Epithelial cell of esophagus (primary cell): Measurements from ENCODE around the gene OPRD1.

Experiments used
- DNase-seq: peaks from one replicate; pipeline ENCODE4 v3.0.0; 2010; ENCODE audit warnings: low read depth
- H3K4me3 ChIP-seq: 2 replicates; pipeline ENCODE4 v1.5.1; 2011; ENCODE audit warnings: mild to moderate bottlenecking, low read length, control low read depth
- TF ChIP-seq, protein P1 (sequence below): IDR thresholded peaks from 2 replicates; pipeline ENCODE4 v1.5.1; 2011; ENCODE audit warnings: low read depth, mild to moderate bottlenecking, low read length, control low read depth, inconsistent platforms; ENCODE audit not compliant: insufficient read depth; ENCODE audit errors: missing control alignments

OPRD1 gene

DNA sequence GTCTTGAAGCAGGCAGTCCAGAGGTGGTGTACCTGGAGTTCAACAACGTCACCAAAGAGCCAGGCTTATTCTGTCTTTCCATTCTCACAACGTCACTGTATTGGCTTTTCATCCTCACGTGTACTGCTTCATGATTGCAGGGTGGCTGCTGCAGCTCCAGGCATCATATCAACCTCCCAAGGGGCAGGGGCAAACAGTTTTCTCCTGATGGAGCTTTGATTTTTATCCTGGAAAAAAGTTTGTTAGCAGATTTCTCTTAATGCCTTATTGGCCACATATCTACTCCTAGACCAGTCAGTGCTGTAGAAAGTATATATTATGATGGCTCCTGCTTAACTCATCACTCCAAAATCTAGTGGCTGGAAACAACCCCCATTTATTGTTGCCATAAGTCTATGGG, 8.3 kb upstream of the OPRD1 start:
- TF ChIP-seq, protein P1, sequence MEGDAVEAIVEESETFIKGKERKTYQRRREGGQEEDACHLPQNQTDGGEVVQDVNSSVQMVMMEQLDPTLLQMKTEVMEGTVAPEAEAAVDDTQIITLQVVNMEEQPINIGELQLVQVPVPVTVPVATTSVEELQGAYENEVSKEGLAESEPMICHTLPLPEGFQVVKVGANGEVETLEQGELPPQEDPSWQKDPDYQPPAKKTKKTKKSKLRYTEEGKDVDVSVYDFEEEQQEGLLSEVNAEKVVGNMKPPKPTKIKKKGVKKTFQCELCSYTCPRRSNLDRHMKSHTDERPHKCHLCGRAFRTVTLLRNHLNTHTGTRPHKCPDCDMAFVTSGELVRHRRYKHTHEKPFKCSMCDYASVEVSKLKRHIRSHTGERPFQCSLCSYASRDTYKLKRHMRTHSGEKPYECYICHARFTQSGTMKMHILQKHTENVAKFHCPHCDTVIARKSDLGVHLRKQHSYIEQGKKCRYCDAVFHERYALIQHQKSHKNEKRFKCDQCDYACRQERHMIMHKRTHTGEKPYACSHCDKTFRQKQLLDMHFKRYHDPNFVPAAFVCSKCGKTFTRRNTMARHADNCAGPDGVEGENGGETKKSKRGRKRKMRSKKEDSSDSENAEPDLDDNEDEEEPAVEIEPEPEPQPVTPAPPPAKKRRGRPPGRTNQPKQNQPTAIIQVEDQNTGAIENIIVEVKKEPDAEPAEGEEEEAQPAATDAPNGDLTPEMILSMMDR = no peak
- DNase-seq = no peak
- no peak overlapping the region for H3K4me3 ChIP-seq

DNA sequence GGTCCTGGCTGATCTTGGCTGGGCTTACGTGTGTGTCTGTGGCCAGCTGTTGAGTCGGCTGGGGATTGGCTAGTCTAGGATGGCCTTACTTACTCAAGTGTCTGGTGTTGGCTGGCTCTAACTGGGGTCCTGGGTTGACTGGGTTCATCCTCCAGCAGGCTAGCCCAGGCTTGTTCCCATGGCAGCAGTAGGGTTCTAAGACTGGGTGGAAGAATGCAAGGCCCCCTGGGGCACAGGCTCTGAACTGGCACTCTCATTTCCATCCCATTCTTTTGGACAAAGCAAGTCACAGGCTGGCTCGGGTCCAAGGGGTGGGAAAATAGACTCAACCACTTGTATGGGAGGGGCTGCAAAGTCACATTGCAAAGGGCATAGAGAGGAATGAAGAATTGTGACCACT, 7.9 kb upstream of the OPRD1 start:
- H3K4me3 ChIP-seq = no peak overlapping the region
- DNase-seq = no peak
- TF ChIP-seq, protein P1 = no peak

DNA sequence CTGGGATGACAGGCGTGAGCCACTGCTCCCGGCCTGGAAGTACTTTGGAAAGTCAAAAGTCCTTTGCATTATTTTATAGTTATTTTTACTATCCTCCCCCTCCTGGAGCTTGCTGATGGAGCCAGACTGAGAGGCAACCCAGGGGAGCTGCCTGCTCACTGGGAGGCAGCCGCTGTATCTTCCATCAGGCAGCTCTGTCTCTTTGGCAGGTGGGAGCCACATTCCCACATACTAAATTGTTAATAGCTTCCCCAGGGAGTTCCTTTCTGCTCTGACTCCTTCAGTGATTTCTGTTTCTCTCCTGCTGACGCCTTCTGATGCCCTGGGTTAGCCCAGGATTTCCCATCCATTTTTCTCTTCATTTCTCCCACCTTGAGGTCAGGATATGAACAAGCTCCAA, 4.9 kb upstream of the OPRD1 start:
- no peak for DNase-seq
- H3K4me3 ChIP-seq = no peak overlapping the region
- TF ChIP-seq, protein P1 = no peak

DNA sequence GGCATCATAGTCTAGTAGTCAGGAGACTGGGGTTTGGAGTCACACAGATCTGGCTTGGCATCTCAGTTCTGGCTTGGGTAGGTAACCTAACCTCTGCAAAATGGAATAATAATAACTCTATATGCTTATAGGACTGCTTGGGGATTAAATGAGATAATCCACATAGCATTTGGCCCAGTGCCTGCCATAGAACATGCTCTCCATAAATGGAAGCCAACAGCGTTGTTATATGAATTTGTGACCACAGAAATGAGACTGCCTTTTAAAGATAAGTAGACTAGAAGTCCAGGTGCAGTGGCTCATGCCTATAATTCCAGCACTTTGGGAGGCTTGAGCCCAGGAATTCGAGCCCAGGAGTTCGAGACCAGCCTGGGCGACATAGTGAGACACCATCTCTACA, 4.0 kb upstream of the OPRD1 start:
- DNase-seq = no peak
- no peak overlapping the region for H3K4me3 ChIP-seq
- TF ChIP-seq, protein P1 = no peak

DNA sequence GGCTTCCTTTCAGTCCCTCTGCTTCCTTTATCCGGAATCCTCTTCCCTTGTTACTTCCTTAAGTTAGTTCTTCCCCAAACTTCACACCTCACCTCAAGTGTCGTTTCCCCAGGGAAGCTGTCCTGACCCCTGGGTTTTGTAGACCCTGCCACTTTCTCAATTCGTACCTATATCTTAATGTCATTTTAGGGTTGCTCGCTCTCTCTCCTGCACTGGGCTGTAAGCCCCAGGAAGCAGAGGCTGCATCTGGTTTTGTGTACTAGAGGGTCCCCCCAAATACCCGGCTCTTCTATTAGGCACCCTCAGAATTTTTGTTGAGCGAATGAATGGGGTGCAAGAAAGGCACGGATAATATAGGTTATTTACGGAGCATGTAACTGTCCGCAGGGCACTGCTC, 603 bp upstream of the OPRD1 start:
- H3K4me3 ChIP-seq = no peak overlapping the region
- TF ChIP-seq, protein P1 = no peak
- no peak for DNase-seq

DNA sequence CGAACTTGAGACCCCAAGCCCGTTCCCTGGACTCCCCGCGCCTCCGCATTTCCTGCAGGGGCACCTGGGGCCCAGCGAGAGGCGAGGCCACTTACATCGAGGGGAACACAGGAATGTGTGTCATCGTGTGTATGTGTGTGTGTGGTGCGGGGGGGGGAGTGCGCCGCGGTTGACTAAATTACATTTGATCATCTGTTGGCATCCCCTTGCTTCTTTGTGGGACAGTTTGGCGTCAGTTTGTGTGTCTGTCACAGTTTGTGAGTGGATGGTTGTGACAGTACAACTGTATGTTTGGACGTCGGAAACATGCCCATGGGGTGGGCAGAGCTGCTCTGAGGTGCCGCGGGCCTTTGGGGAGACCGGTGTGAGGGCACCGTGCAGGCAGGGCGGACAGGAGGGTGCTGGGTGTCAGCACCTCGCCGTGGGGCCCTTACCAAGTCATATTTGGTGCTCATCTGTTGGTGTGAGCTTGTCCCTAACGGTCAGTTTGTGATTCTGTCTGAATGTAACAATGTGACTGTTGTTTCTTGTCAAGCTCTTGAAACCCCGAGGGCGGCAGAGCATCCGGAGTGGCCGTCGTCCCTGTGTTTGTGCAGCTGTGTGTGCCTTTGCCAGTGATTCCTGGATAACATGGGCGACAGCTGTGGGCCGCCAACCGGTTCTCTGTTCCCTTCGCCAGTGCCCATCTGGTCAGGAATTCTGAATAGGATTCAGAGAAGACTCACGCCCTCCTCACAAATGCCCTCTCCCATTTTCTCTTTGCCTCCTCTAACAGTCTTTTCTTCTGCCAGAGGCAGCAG, 899 bp downstream of the OPRD1 start:
- no peak overlapping the region for H3K4me3 ChIP-seq
- TF ChIP-seq, protein P1 = no peak

DNA sequence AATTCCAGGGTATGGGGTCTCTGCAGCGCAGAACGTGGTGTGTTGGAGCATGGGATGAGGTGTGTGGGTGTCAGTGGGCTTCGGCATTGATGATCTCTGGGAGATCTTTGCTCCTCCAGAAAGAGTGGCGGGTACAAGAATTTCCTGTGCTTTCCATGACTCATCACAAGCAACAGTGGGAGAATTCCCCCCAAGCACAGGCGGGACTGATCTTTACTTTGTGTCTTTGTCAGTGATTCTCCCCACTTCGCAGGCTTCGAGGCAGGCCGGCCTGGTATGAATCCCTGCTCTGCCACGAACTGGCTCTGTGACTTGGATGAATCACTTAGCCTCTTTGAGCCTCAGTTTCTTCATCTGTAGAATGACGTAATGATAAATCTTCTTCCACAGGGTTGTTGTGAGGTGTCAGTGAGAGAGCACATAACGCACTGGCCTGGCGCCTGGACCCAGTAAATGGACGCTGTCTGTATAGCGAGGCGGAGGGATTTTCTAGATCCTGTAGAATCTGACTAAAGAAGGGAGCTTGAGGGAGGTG, 2.0 kb downstream of the OPRD1 start:
- no peak overlapping the region for H3K4me3 ChIP-seq
- DNase-seq = no peak
- TF ChIP-seq, protein P1 = no peak

More for the DNA sequence above, 899 bp downstream of the OPRD1 start:
- DNase-seq = no peak
